ENCODE measurements around the gene SAMD11. TPM values are rescaled to one million over a fixed set of nuclear protein-coding genes. Genes with fewer than 3 reads are reported as not detected.

Gene SAMD11
- total RNA-seq, 4 donors from 2014 or later: 1.0 to 40.7 (median 13.8) TPM

- peak; percentile 45 to 67 for DNase-seq
- H3K4me3 ChIP-seq: no peak overlapping the region
- peaks cover 0 to 12% of the 10 kb centered on the region in 2 donors for H3K4me1 ChIP-seq
- intact Hi-C loops (cut with DNase I; ENCODE audit: low total_unique reads): no loop called here
- no peaks in the 10 kb centered on the region for H3K36me3 ChIP-seq
- no peak overlapping the region for H3K27ac ChIP-seq
- TF ChIP-seq POLR2A (IDR thresholded peaks at IDR 0.05) (no peak), CTCF (IDR thresholded peaks at IDR 0.05) (no peak)
- no peaks in the 10 kb centered on the region for H3K27me3 ChIP-seq
- no peaks in the 10 kb centered on the region for H3K9me3 ChIP-seq
Observed at GRCh38 chr1:910881-911721, 12.6 kb upstream of the SAMD11 start.

GRCh38 chr1:911875-912739 lies 11.6 kb upstream of the SAMD11 start:
- Histone ChIP-seq H3K4me1 (peaks cover 0 to 22% of the 10 kb centered on the region in 2 donors), H3K27ac (no peak overlapping the region), H3K27me3 (no peaks in the 10 kb centered on the region), H3K9me3 (no peaks in the 10 kb centered on the region), H3K36me3 (no peaks in the 10 kb centered on the region), H3K4me3 (no peak overlapping the region)
- intact Hi-C loops (cut with DNase I; ENCODE audit: low total_unique reads): no loop called here
- peak in 1 of 2 donors; percentile 17 for DNase-seq
- TF ChIP-seq CTCF (IDR thresholded peaks at IDR 0.05) (no peak), POLR2A (IDR thresholded peaks at IDR 0.05) (no peak)

GRCh38 chr1:912740-913301 lies 10.9 kb upstream of the SAMD11 start:
- Histone ChIP-seq H3K27me3 (no peaks in the 10 kb centered on the region), H3K4me1 (peaks cover 0 to 30% of the 10 kb centered on the region in 2 donors), H3K9me3 (no peaks in the 10 kb centered on the region), H3K36me3 (no peaks in the 10 kb centered on the region), H3K27ac (no peak overlapping the region), H3K4me3 (no peak overlapping the region)
- TF ChIP-seq POLR2A (IDR thresholded peaks at IDR 0.05): no peak
- no peak for TF ChIP-seq CTCF (IDR thresholded peaks at IDR 0.05)
- peak in 1 of 2 donors; percentile 14 for DNase-seq
- intact Hi-C loops (cut with DNase I; ENCODE audit: low total_unique reads): no loop called here

GRCh38 chr1:913491-914130 lies 10.1 kb upstream of the SAMD11 start:
- intact Hi-C loops (cut with DNase I; ENCODE audit: low total_unique reads): no loop called here
- H3K4me3 ChIP-seq: no peak overlapping the region
- H3K27ac ChIP-seq: no peak overlapping the region
- peaks cover 0 to 30% of the 10 kb centered on the region in 2 donors for H3K4me1 ChIP-seq
- no peaks in the 10 kb centered on the region for H3K27me3 ChIP-seq
- no peaks in the 10 kb centered on the region for H3K9me3 ChIP-seq
- DNase-seq: peak; percentile 12 to 15
- no peak for TF ChIP-seq CTCF (IDR thresholded peaks at IDR 0.05)
- no peak for TF ChIP-seq POLR2A (IDR thresholded peaks at IDR 0.05)
- H3K36me3 ChIP-seq: no peaks in the 10 kb centered on the region
